Breast epithelium (tissue), 4 donors: ENCODE data around the gene FAM174C. TPM values are rescaled to one million over a fixed set of nuclear protein-coding genes. Genes with fewer than 3 reads are reported as not detected.

Experiments
- DNase-seq, 2 donors: peaks; one replicate each; pipeline ENCODE4 v3.0.0-alpha.2; 2019; ENCODE audit warnings: low spot score in 2 of 2
- H3K27ac ChIP-seq, 2 donors: fragments of 200-600 bp; sonication (generic) in 1 of 2; one replicate each; pipeline ENCODE4 v1.5.1; 2016 to 2019; ENCODE audit warnings: mild to moderate bottlenecking in 1 of 2
- H3K27me3 ChIP-seq, 2 donors: fragments of 200-600 bp; sonication (generic) in 1 of 2; one replicate each; pipeline versions ENCODE4 v1.5.1 to v1.6.0; 2017 to 2019; ENCODE audit warnings: control low read depth in 1 of 2, mild to moderate bottlenecking in 1 of 2
- H3K36me3 ChIP-seq: fragments of 200-600 bp; one replicate; pipeline ENCODE4 v1.5.1; 2019
- H3K4me1 ChIP-seq, 2 donors: fragments of 200-600 bp; sonication (generic); one replicate each; pipeline ENCODE4 v1.5.1; 2016 to 2019; ENCODE audit warnings: control low read depth in 1 of 2
- H3K4me3 ChIP-seq, 3 donors: fragments of 200-600 bp; sonication (generic); 1 replicate in 2 of 3; 2 replicates in 1 of 3; pipeline ENCODE4 v1.5.1; 2016 to 2019; ENCODE audit warnings: mild to moderate bottlenecking in 3 of 3, moderate library complexity in 2 of 3
- H3K9me3 ChIP-seq, 2 donors: fragments of 200-600 bp; sonication (generic) in 1 of 2; one replicate each; pipeline ENCODE4 v1.5.1; 2016 to 2019; ENCODE audit warnings: control low read depth in 1 of 2
- POLR2A ChIP-seq: fragments of 450-650 bp; IDR thresholded peaks from one replicate; pipeline ENCODE4 v1.6.1; 2016; ENCODE audit warnings: antibody characterized with exemption, mild to moderate bottlenecking, moderate library complexity
- POLR2AphosphoS5 ChIP-seq, 3 donors: sonication (generic); formaldehyde crosslinking; IDR thresholded peaks; one replicate each; pipeline ENCODE4 v1.6.1; 2017; ENCODE audit warnings: antibody characterized with exemption in 3 of 3
- intact Hi-C: fragments of 100-400 bp; cut with DNase I; formaldehyde crosslinking; loops from one replicate; pipeline ENCODE4 v1.15.1; 2023; ENCODE audit warnings: low total_unique reads
- total RNA-seq, 3 donors: library from RNA; depleted of rRNA; stranded (reverse); fragments of >200 nt; gene quantifications; one replicate each; pipeline ENCODE4 v1.1.0, GENCODE V29; 2016
- TF ChIP-seq, protein P1 (sequence below), 3 donors: fragments of 450-650 bp; IDR thresholded peaks; one replicate each; pipeline ENCODE4 v1.5.1; 2016 to 2017; ENCODE audit warnings: antibody characterized with exemption in 3 of 3, mild to moderate bottlenecking in 3 of 3, moderate library complexity in 3 of 3

Gene FAM174C
- total RNA-seq, 3 donors from 2014 or later: 43.9 to 60.6 (median 53.1) TPM

DNA sequence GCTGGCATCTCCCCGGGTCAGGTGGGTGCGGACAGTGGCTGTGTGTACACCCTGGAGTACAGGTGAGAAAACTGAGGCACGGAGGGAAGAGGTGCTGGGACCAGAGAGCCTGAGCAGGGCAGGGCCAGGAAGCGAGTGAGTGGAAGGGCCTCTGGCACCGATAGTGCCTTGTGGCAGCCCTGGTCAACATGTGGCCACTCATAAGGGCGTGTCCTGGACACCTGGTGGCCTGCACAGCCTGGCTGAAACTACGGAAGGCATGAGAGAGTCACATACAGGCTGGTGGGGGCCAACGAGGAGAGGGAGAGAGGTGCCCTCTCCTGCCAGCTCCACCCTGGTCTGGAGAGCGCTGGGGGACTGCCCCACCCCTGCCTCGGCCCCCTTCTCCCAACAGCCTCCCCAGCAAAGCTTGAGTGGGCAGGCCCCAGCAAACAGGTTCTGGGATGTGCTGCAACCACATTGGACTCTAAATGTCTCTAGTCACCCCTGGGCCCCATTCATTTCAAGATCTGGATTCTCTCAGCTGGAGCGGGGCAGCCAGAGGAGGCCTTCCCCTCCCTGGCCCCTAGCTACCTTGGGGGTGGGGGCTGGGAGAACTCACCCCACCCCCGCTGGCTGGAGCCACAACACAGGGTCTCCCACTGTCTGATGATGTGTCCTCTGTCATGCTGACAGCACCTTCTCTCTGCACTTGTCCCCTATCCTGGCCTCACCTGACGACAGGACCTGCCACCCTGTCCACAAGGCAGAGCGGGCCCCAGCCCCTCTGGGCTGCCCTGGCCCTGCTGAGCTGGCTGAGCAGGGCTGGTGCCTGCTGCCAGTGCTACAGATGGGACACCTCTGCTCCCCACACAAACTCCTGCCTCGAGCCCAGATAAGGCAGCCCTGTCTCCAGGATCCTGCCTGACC, 43.3 kb upstream of the FAM174C start:
- Histone ChIP-seq H3K27me3 (no peaks in the 10 kb centered on the region), H3K36me3 (peaks cover 9% of the 10 kb centered on the region), H3K4me3 (no peak overlapping the region), H3K27ac (no peak overlapping the region), H3K9me3 (no peaks in the 10 kb centered on the region), H3K4me1 (peaks cover 0 to 5% of the 10 kb centered on the region in 2 donors)
- TF ChIP-seq POLR2A (no peak), POLR2AphosphoS5 (IDR thresholded peaks at IDR 0.05) (no peak)
- TF ChIP-seq, protein P1, sequence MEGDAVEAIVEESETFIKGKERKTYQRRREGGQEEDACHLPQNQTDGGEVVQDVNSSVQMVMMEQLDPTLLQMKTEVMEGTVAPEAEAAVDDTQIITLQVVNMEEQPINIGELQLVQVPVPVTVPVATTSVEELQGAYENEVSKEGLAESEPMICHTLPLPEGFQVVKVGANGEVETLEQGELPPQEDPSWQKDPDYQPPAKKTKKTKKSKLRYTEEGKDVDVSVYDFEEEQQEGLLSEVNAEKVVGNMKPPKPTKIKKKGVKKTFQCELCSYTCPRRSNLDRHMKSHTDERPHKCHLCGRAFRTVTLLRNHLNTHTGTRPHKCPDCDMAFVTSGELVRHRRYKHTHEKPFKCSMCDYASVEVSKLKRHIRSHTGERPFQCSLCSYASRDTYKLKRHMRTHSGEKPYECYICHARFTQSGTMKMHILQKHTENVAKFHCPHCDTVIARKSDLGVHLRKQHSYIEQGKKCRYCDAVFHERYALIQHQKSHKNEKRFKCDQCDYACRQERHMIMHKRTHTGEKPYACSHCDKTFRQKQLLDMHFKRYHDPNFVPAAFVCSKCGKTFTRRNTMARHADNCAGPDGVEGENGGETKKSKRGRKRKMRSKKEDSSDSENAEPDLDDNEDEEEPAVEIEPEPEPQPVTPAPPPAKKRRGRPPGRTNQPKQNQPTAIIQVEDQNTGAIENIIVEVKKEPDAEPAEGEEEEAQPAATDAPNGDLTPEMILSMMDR (IDR thresholded peaks at IDR 0.05): no peak
- no peak for DNase-seq
- intact Hi-C loops: no loop called here

DNA sequence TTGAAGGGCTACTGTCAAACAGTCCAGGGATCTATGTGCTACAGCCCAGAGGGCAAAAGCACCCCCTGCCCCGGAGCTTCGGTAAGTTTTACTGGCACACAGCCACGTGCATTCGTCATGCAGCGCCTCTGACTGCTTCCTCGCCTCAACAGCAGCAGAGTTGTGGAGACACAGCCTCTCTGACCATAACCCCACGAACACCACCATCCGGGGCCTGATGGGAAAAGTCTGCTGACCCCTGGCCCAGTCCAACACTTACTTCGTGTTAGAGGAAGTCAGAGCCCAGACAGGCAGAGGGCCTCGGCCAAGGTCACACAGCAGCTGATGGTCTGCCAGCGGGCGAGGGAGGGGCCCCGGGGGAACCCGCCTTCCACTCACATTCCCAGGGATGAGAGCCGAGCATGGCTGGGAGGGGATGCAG, 42.7 kb upstream of the FAM174C start:
- H3K27ac ChIP-seq: no peak overlapping the region
- H3K4me3 ChIP-seq: no peak overlapping the region
- intact Hi-C loops: no loop called here
- H3K9me3 ChIP-seq: no peaks in the 10 kb centered on the region
- DNase-seq: no peak
- H3K27me3 ChIP-seq: no peaks in the 10 kb centered on the region
- H3K36me3 ChIP-seq: peaks cover 5% of the 10 kb centered on the region
- TF ChIP-seq POLR2A: no peak
- no peak for TF ChIP-seq POLR2AphosphoS5 (IDR thresholded peaks at IDR 0.05)
- TF ChIP-seq, protein P1 (IDR thresholded peaks at IDR 0.05): no peak
- H3K4me1 ChIP-seq: peaks cover 0 to 5% of the 10 kb centered on the region in 2 donors

- Histone ChIP-seq H3K27ac (no peak overlapping the region), H3K9me3 (no peaks in the 10 kb centered on the region), H3K36me3 (no peaks in the 10 kb centered on the region), H3K27me3 (no peaks in the 10 kb centered on the region), H3K4me3 (no peak overlapping the region), H3K4me1 (peaks cover 0 to 5% of the 10 kb centered on the region in 2 donors)
- TF ChIP-seq POLR2AphosphoS5 (IDR thresholded peaks at IDR 0.05) (no peak), POLR2A (no peak)
- TF ChIP-seq, protein P1 (IDR thresholded peaks at IDR 0.05): no peak
- no peak for DNase-seq
- intact Hi-C loops: no loop called here
These were observed 42.1 kb upstream of the FAM174C start for GRCh38 chr19:1233115-1233667.

DNA sequence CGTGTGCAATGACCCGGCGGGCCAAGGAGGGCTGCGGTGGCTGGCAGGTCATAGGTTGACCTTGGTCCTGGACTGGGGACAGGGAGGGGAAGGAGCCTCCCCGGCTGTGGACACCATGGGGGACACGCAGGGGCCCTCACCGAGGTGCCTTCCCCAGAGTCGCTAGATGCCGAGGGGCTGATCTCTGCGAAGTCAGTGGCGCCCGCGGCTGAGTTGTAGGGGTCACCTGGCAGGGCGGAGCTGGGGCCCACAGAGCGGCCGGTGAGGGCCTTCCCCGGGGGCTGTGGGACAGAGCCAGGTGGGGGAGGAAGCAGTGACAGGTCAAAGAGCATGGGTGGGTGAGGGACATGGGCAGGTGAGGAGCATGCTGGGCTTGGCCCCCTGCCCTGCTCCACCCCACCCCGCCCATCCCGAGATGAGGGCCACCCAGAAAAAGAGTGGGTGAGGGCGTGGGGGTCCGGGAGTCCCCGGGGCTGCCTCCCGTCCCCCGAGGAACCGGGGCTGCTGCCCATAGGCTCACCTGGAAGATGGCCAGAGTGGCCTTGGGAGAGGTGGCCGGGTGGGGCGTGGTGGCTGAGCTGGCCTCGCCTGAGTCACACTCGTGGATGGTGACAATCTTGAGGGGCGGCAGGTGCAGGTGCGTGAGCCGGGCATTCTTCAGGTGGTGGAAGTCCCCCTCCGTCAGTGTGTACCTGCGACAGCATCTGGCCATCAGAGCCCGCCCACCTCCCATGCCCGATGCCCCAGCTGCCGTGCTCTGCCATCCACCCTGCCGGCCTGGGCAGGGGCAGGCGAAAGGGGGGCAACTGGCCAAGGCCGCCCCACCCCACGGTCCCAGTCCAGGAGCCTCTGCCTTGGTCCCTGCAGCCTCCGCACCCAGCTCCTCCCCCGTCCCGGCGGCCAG, 41.0 kb upstream of the FAM174C start:
- TF ChIP-seq POLR2AphosphoS5 (IDR thresholded peaks at IDR 0.05) (no peak), POLR2A (no peak)
- TF ChIP-seq, protein P1 (IDR thresholded peaks at IDR 0.05): no peak
- intact Hi-C loops: no loop called here

More for the DNA sequence above, 41.0 kb upstream of the FAM174C start:
- Histone ChIP-seq H3K36me3 (no peaks in the 10 kb centered on the region), H3K4me1 (peaks cover 0 to 5% of the 10 kb centered on the region in 2 donors), H3K27ac (no peak overlapping the region), H3K27me3 (no peaks in the 10 kb centered on the region), H3K4me3 (no peak overlapping the region), H3K9me3 (no peaks in the 10 kb centered on the region)
- no peak for DNase-seq
